Peyer's patch (tissue), 4 donors: ENCODE data around the gene FZD4. TPM values are rescaled to one million over a fixed set of nuclear protein-coding genes. Genes with fewer than 3 reads are reported as not detected.

ENCODE experiments used
- DNase-seq, 3 donors: peaks; one replicate each; pipeline ENCODE4 v3.0.0-alpha.2; 2017 to 2019
- H3K27ac ChIP-seq, 4 donors: fragments of 200-600 bp; sonication (generic); one replicate each; pipeline ENCODE4 v1.5.1; 2016 to 2019
- H3K27me3 ChIP-seq, 2 donors: fragments of 200-600 bp; sonication (generic); one replicate each; pipeline ENCODE4 v1.5.1; 2019
- H3K36me3 ChIP-seq, 3 donors: fragments of 200-600 bp; sonication (generic); one replicate each; pipeline ENCODE4 v1.5.1; 2016 to 2019
- H3K4me1 ChIP-seq, 4 donors: fragments of 200-600 bp; sonication (generic); one replicate each; pipeline ENCODE4 v1.5.1; 2016 to 2019
- H3K4me3 ChIP-seq, 4 donors: fragments of 200-600 bp; sonication (generic); 1 replicate in 3 of 4; 2 replicates in 1 of 4; pipeline ENCODE4 v1.5.1; 2016 to 2019; ENCODE audit warnings: mild to moderate bottlenecking in 1 of 4
- H3K9me3 ChIP-seq, 4 donors: fragments of 200-600 bp; sonication (generic); one replicate each; pipeline ENCODE4 v1.5.1; 2016 to 2019; ENCODE audit warnings: mild to moderate bottlenecking in 1 of 4
- CTCF ChIP-seq, 6 experiments: fragments of 450-650 bp in 4 of 6; fragments of 200-600 bp in 2 of 6; sonication (generic) in 1 of 6; IDR thresholded peaks; one replicate each; pipeline ENCODE4 v1.5.1; 2017 to 2019; ENCODE audit warnings: antibody characterized with exemption in 6 of 6, mild to moderate bottlenecking in 3 of 6, moderate library complexity in 1 of 6
- POLR2A ChIP-seq, 2 donors: fragments of 450-650 bp; IDR thresholded peaks; one replicate each; pipeline ENCODE4 v1.5.1; 2017; ENCODE audit warnings: antibody characterized with exemption in 2 of 2, mild to moderate bottlenecking in 2 of 2, moderate library complexity in 2 of 2
- total RNA-seq, 4 donors: library from RNA; depleted of rRNA; stranded (reverse); fragments of >200 nt; gene quantifications; one replicate each; pipeline ENCODE4 v1.1.0, GENCODE V29; 2016

Gene FZD4
- total RNA-seq, 4 donors from 2014 or later: 5.4 to 11.6 (median 8.7) TPM

GRCh38 chr11:86900162-86900561 is 55.0 kb downstream of the FZD4 start:
- H3K4me1 ChIP-seq: no peaks in the 10 kb centered on the region
- H3K36me3 ChIP-seq: no peaks in the 10 kb centered on the region
- no peak for DNase-seq
- H3K27ac ChIP-seq: no peak overlapping the region
- no peaks in the 10 kb centered on the region for H3K27me3 ChIP-seq
- H3K4me3 ChIP-seq: no peak overlapping the region
- no peaks in the 10 kb centered on the region for H3K9me3 ChIP-seq
- TF ChIP-seq POLR2A (IDR thresholded peaks at IDR 0.05): no peak

- no peaks in the 10 kb centered on the region for H3K36me3 ChIP-seq
- no peaks in the 10 kb centered on the region for H3K4me1 ChIP-seq
- H3K4me3 ChIP-seq: no peak overlapping the region
- H3K9me3 ChIP-seq: no peaks in the 10 kb centered on the region
- no peaks in the 10 kb centered on the region for H3K27me3 ChIP-seq
- TF ChIP-seq POLR2A (IDR thresholded peaks at IDR 0.05): no peak
- TF ChIP-seq CTCF (IDR thresholded peaks at IDR 0.05): no peak
- no peak overlapping the region for H3K27ac ChIP-seq
- DNase-seq: no peak
These were observed 56.5 kb downstream of the FZD4 start for GRCh38 chr11:86898689-86899088.

GRCh38 chr11:86896441-86896841 is 58.8 kb downstream of the FZD4 start:
- H3K27ac ChIP-seq: no peak overlapping the region
- DNase-seq: no peak
- H3K9me3 ChIP-seq: no peaks in the 10 kb centered on the region
- no peaks in the 10 kb centered on the region for H3K36me3 ChIP-seq
- no peak overlapping the region for H3K4me3 ChIP-seq
- TF ChIP-seq CTCF (IDR thresholded peaks at IDR 0.05): no peak
- no peak for TF ChIP-seq POLR2A (IDR thresholded peaks at IDR 0.05)
- H3K27me3 ChIP-seq: no peaks in the 10 kb centered on the region
- H3K4me1 ChIP-seq: no peaks in the 10 kb centered on the region

Other genes starting within 250 kb of the FZD4 start
- gene PRSS23, start 154.9 kb downstream of the FZD4 start, total RNA-seq: 10 to 100 TPM in 1 of 4 donors, 1 to 10 TPM in 3; 4.6 to 12.0 (median 8.5) TPM
- 10 to 100 TPM; 23.1 to 58.2 (median 40.1) TPM for gene TMEM135, start 82.5 kb upstream of the FZD4 start, total RNA-seq